Erythroblast (primary cell): ENCODE results near the gene GAK.

Experiments
- GATA1 ChIP-seq: IDR thresholded peaks from 2 replicates; pipeline ENCODE4 v1.6.1; 2011; ENCODE audit warnings: low read depth, mild to moderate bottlenecking, control low read depth, low read length, moderate library complexity
- POLR2A ChIP-seq: IDR thresholded peaks from 2 replicates; pipeline ENCODE4 v1.6.1; 2011; ENCODE audit warnings: mild to moderate bottlenecking, low read length

GRCh38 chr4:859496-859895 lies 72.6 kb downstream of the GAK start:
- no peak for TF ChIP-seq POLR2A
- TF ChIP-seq GATA1: no peak
